Osteoblast (primary cell): ENCODE data around the gene TRIO. TPM values are rescaled to one million over a fixed set of nuclear protein-coding genes. Genes with fewer than 3 reads are reported as not detected.

Source experiments
- DNase-seq: peaks from one replicate; pipeline ENCODE4 v3.0.0; 2011; ENCODE audit warnings: low spot score, mixed read lengths; ENCODE audit not compliant: insufficient read length; ENCODE audit errors: missing footprints
- H2AFZ ChIP-seq: 2 replicates; pipeline ENCODE4 v1.6.0; 2011; ENCODE audit warnings: mild to moderate bottlenecking, low read length
- H3K27ac ChIP-seq: 2 replicates; pipeline ENCODE4 v1.5.1; 2011; ENCODE audit warnings: mild to moderate bottlenecking, low read depth, low read length, moderate library complexity
- H3K27me3 ChIP-seq: 2 replicates; pipeline ENCODE4 v1.6.0; 2012; ENCODE audit warnings: mild to moderate bottlenecking, control low read depth, inconsistent platforms, low read length, moderate library complexity; ENCODE audit not compliant: insufficient read depth
- H3K36me3 ChIP-seq: 2 replicates; pipeline ENCODE4 v1.5.1; 2011; ENCODE audit warnings: mild to moderate bottlenecking, low read length, control low read depth, moderate library complexity; ENCODE audit not compliant: insufficient read depth
- H3K4me1 ChIP-seq: 2 replicates; pipeline ENCODE4 v1.5.1; 2011; ENCODE audit warnings: mild to moderate bottlenecking, low read length, control low read depth, moderate library complexity; ENCODE audit not compliant: insufficient read depth
- H3K4me2 ChIP-seq: 2 replicates; pipeline ENCODE4 v1.6.0; 2011; ENCODE audit warnings: mild to moderate bottlenecking, low read length; ENCODE audit not compliant: insufficient read depth
- H3K4me3 ChIP-seq: fragments of 200-600 bp; sonication (generic); 3 replicates; pipeline ENCODE4 v1.5.1; 2012; ENCODE audit warnings: mild to moderate bottlenecking, low read length, inconsistent platforms; ENCODE audit not compliant: insufficient read depth
- H3K79me2 ChIP-seq: 2 replicates; pipeline ENCODE4 v1.6.0; 2012; ENCODE audit warnings: mild to moderate bottlenecking, low read length, control low read depth, inconsistent platforms; ENCODE audit not compliant: insufficient read depth
- H3K9me3 ChIP-seq: 2 replicates; pipeline ENCODE4 v1.5.1; 2011; ENCODE audit warnings: low read depth, low read length, control low read depth
- H4K20me1 ChIP-seq: 2 replicates; pipeline ENCODE4 v1.6.0; 2012; ENCODE audit warnings: mild to moderate bottlenecking, low read length, control low read depth; ENCODE audit not compliant: insufficient read depth
- total RNA-seq: library from RNA; depleted of rRNA; stranded (reverse); fragments of >200 nt; gene quantifications from 2 replicates; pipeline ENCODE4 v1.2.3, GENCODE V29; 2012
- TF ChIP-seq, protein P1 (sequence below): IDR thresholded peaks from 2 replicates; pipeline ENCODE4 v1.5.1; 2011; ENCODE audit warnings: mild to moderate bottlenecking, low read depth, low read length, moderate library complexity; ENCODE audit errors: extremely low read depth

Gene TRIO
- total RNA-seq, 1 donor = 274 TPM

GRCh38 chr5:14490309-14490711, 347.2 kb downstream of the TRIO start:
- no peaks in the 10 kb centered on the region for H3K9me3 ChIP-seq
- no peak overlapping the region for H3K4me2 ChIP-seq
- peaks cover 28% of the 10 kb centered on the region for H4K20me1 ChIP-seq
- no peak overlapping the region for H3K4me3 ChIP-seq
- TF ChIP-seq, protein P1, sequence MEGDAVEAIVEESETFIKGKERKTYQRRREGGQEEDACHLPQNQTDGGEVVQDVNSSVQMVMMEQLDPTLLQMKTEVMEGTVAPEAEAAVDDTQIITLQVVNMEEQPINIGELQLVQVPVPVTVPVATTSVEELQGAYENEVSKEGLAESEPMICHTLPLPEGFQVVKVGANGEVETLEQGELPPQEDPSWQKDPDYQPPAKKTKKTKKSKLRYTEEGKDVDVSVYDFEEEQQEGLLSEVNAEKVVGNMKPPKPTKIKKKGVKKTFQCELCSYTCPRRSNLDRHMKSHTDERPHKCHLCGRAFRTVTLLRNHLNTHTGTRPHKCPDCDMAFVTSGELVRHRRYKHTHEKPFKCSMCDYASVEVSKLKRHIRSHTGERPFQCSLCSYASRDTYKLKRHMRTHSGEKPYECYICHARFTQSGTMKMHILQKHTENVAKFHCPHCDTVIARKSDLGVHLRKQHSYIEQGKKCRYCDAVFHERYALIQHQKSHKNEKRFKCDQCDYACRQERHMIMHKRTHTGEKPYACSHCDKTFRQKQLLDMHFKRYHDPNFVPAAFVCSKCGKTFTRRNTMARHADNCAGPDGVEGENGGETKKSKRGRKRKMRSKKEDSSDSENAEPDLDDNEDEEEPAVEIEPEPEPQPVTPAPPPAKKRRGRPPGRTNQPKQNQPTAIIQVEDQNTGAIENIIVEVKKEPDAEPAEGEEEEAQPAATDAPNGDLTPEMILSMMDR = no peak
- peaks cover 85% of the 10 kb centered on the region for H3K36me3 ChIP-seq
- peaks cover 30% of the 10 kb centered on the region for H3K79me2 ChIP-seq
- DNase-seq = peak; percentile 85
- no peaks in the 10 kb centered on the region for H3K4me1 ChIP-seq
- H3K27me3 ChIP-seq = no peaks in the 10 kb centered on the region
- H3K27ac ChIP-seq = no peak overlapping the region
- no peak overlapping the region for H2AFZ ChIP-seq

GRCh38 chr5:14491015-14491915, 348.1 kb downstream of the TRIO start:
- Histone ChIP-seq H3K27ac (peak overlapping the region; percentile 47), H3K27me3 (no peaks in the 10 kb centered on the region), H3K36me3 (peaks cover 85% of the 10 kb centered on the region), H3K4me2 (no peak overlapping the region), H3K9me3 (no peaks in the 10 kb centered on the region), H4K20me1 (peaks cover 29% of the 10 kb centered on the region), H2AFZ (no peak overlapping the region), H3K4me1 (no peaks in the 10 kb centered on the region), H3K79me2 (peaks cover 30% of the 10 kb centered on the region), H3K4me3 (no peak overlapping the region)
- peak; percentile 82 for DNase-seq
- TF ChIP-seq, protein P1 = no peak

GRCh38 chr5:14492331-14492964, 349.3 kb downstream of the TRIO start:
- Histone ChIP-seq H3K79me2 (peaks cover 40% of the 10 kb centered on the region), H3K27me3 (no peaks in the 10 kb centered on the region), H3K9me3 (no peaks in the 10 kb centered on the region), H2AFZ (no peak overlapping the region), H3K4me1 (no peaks in the 10 kb centered on the region), H4K20me1 (peaks cover 37% of the 10 kb centered on the region), H3K27ac (peak overlapping the region; percentile 47), H3K4me2 (no peak overlapping the region), H3K36me3 (peaks cover 88% of the 10 kb centered on the region), H3K4me3 (no peak overlapping the region)
- DNase-seq = peak; percentile 80
- TF ChIP-seq, protein P1 = no peak

GRCh38 chr5:14495301-14495700, 352.2 kb downstream of the TRIO start:
- Histone ChIP-seq H4K20me1 (peaks cover 29% of the 10 kb centered on the region), H3K4me3 (no peak overlapping the region), H3K27me3 (no peaks in the 10 kb centered on the region), H3K4me2 (no peak overlapping the region), H2AFZ (no peak overlapping the region), H3K9me3 (no peaks in the 10 kb centered on the region), H3K4me1 (no peaks in the 10 kb centered on the region), H3K79me2 (peaks cover 46% of the 10 kb centered on the region), H3K36me3 (peaks cover 92% of the 10 kb centered on the region), H3K27ac (no peak overlapping the region)
- TF ChIP-seq, protein P1 = no peak
- DNase-seq = no peak
